GM12878 (cell line): ENCODE results near the gene MMP19. TPM values are rescaled to one million over a fixed set of nuclear protein-coding genes. Genes with fewer than 3 reads are reported as not detected.

Source experiments
- ATAC-seq: fragments of 200-7000 bp; cut with Tn5 transposase; 3 replicates; pipeline ENCODE4 v1.9.1; 2020; ENCODE audit warnings: mild to moderate bottlenecking, moderate library complexity
- BruUV-seq: library from RNA; stranded (reverse); fragments of 400-500 nt; replicated peaks from 2 replicates; lab custom pipeline; 2021; lab: Mats Ljungman, UMichigan
- CTCF ChIA-PET: fragments of 300-600 bp; sonication (Branson Sonifier 250); formaldehyde crosslinking; extraction: SDS; loops from one replicate; lab custom pipeline; 2021; ENCODE audit warnings: inconsistent platforms; lab: Yijun Ruan, JAX
- POLR2A ChIA-PET: fragments of 350-600 bp; formaldehyde crosslinking; extraction: SDS; loops from one replicate; lab custom pipeline; 2021; ENCODE audit warnings: inconsistent platforms; lab: Charles Lee
- RAD21 ChIA-PET: fragments of 300-600 bp; sonication (Branson Sonifier 250); formaldehyde crosslinking; loops from one replicate; lab custom pipeline; 2023; ENCODE audit warnings: antibody characterized with exemption; ENCODE audit not compliant: unreplicated experiment; lab: Charles Lee
- SMC1A ChIA-PET: fragments of 300-600 bp; sonication (Branson Sonifier 250); formaldehyde crosslinking; loops from one replicate; lab custom pipeline; 2023; ENCODE audit not compliant: unreplicated experiment, uncharacterized antibody; lab: Charles Lee
- DNase-seq: peaks from one replicate; pipeline ENCODE4 v3.0.0-alpha.2; 2011; ENCODE audit warnings: low read depth, low spot score
- FAIRE-seq: peaks from 3 replicates; lab custom pipeline; 2011; peaks lifted over from hg19 to GRCh38; lab: Jason Lieb, UNC
- H2AFZ ChIP-seq: 2 replicates; pipeline ENCODE4 v1.6.0; 2011; ENCODE audit warnings: low read depth, low read length, control low read depth; ENCODE audit not compliant: control insufficient read depth
- H3K27ac ChIP-seq: 2 replicates; pipeline ENCODE4 v1.5.1; 2011; ENCODE audit warnings: control low read depth; ENCODE audit not compliant: control insufficient read depth, insufficient read depth
- H3K27me3 ChIP-seq, 2 experiments: replicated peaks in 1 of 2; 2 replicates each; pipeline versions ENCODE4 v1.6.0 to v1.6.1; 2011; ENCODE audit warnings: low read length in 1 of 2; ENCODE audit not compliant: control insufficient read depth in 2 of 2, insufficient read depth in 2 of 2
- H3K36me3 ChIP-seq, 2 experiments: 2 replicates each; pipeline ENCODE4 v1.5.1; 2011; ENCODE audit warnings: low read length in 1 of 2; ENCODE audit not compliant: control insufficient read depth in 2 of 2, insufficient read depth in 2 of 2
- H3K4me1 ChIP-seq: 2 replicates; pipeline ENCODE4 v1.6.1; 2011; ENCODE audit warnings: mild to moderate bottlenecking, low read length, moderate library complexity, mixed read lengths; ENCODE audit not compliant: control insufficient read depth, insufficient read depth
- H3K4me2 ChIP-seq: 2 replicates; pipeline ENCODE4 v1.6.0; 2011; ENCODE audit warnings: control low read depth; ENCODE audit not compliant: control insufficient read depth, insufficient read depth
- H3K4me3 ChIP-seq: fragments of 200-600 bp; sonication (generic); 2 replicates; pipeline ENCODE4 v1.5.1; 2016
- H3K79me2 ChIP-seq: 2 replicates; pipeline ENCODE4 v1.6.0; 2011; ENCODE audit warnings: low read length; ENCODE audit not compliant: control insufficient read depth, insufficient read depth
- H3K9ac ChIP-seq: 2 replicates; pipeline ENCODE4 v1.8.0; 2011; ENCODE audit warnings: low read length, control low read depth, mixed read lengths; ENCODE audit not compliant: control insufficient read depth, insufficient read depth
- H3K9me3 ChIP-seq: replicated peaks from 3 replicates; pipeline ENCODE4 v1.5.1; 2011; ENCODE audit warnings: mild to moderate bottlenecking, low read length; ENCODE audit not compliant: control insufficient read depth, insufficient read depth
- H4K20me1 ChIP-seq: 2 replicates; pipeline ENCODE4 v1.6.0; 2011; ENCODE audit not compliant: control insufficient read depth, insufficient read depth
- CBX3 ChIP-seq: fragments of 200-600 bp; sonication (generic); IDR thresholded peaks from 2 replicates; pipeline ENCODE4 v1.6.1; 2016; ENCODE audit warnings: low read depth, borderline replicate concordance
- CHD2 ChIP-seq: IDR thresholded peaks from 2 replicates; pipeline ENCODE4 v1.6.1; 2011; ENCODE audit warnings: low read depth, low read length, improper control_type of control experiment, borderline replicate concordance
- EZH2 ChIP-seq: IDR thresholded peaks from 2 replicates; pipeline ENCODE4 v1.6.1; 2012; ENCODE audit warnings: low read depth, mild to moderate bottlenecking, control low read depth, inconsistent platforms, low read length, borderline replicate concordance; ENCODE audit not compliant: control insufficient read depth
- MAX ChIP-seq: IDR thresholded peaks from 2 replicates; pipeline ENCODE4 v1.6.1; 2012; ENCODE audit warnings: low read depth, low read length, improper control_type of control experiment
- NFIC ChIP-seq: IDR thresholded peaks from 2 replicates; pipeline ENCODE4 v1.6.1; 2012; ENCODE audit warnings: low read depth, mild to moderate bottlenecking, inconsistent platforms, low read length, moderate library complexity
- RELA ChIP-seq: fragments of 450-650 bp; IDR thresholded peaks from 2 replicates; pipeline ENCODE4 v1.8.0; 2014; ENCODE audit warnings: borderline replicate concordance; ENCODE audit not compliant: partially characterized antibody
- RUNX3 ChIP-seq: IDR thresholded peaks from 2 replicates; pipeline ENCODE4 v1.6.1; 2012; ENCODE audit warnings: low read length, inconsistent platforms
- SMAD5 ChIP-seq: IDR thresholded peaks from 2 replicates; pipeline ENCODE4 v1.6.1; 2016; ENCODE audit warnings: antibody characterized with exemption, low read depth
- SRF ChIP-seq, 2 experiments: IDR thresholded peaks; 2 replicates each; pipeline ENCODE4 v1.6.1; 2011; ENCODE audit warnings: low read depth in 2 of 2, low read length in 2 of 2, mild to moderate bottlenecking in 1 of 2, moderate library complexity in 1 of 2
- USF1 ChIP-seq: IDR thresholded peaks from 2 replicates; pipeline ENCODE4 v1.6.1; 2011; ENCODE audit warnings: borderline replicate concordance, low read depth, mild to moderate bottlenecking, moderate library complexity, mixed read lengths, low read length; ENCODE audit not compliant: insufficient read depth; ENCODE audit errors: extremely low read length
- WRNIP1 ChIP-seq: IDR thresholded peaks from 2 replicates; pipeline ENCODE4 v1.6.1; 2011; ENCODE audit warnings: low read depth, low read length, improper control_type of control experiment, borderline replicate concordance
- ZBTB40 ChIP-seq: fragments of 450-650 bp; IDR thresholded peaks from 2 replicates; pipeline ENCODE4 v1.6.1; 2016; ENCODE audit warnings: mild to moderate bottlenecking, moderate library complexity, borderline replicate concordance
- ZNF217 ChIP-seq: fragments of 450-650 bp; IDR thresholded peaks from 2 replicates; pipeline ENCODE4 v1.6.1; 2017; ENCODE audit warnings: antibody characterized with exemption, mild to moderate bottlenecking
- ZNF622 ChIP-seq: fragments of 450-650 bp; IDR thresholded peaks from 2 replicates; pipeline ENCODE4 v1.6.1; 2017; ENCODE audit warnings: mild to moderate bottlenecking, inconsistent platforms
- WGBS: methylation state at CpG from one replicate; pipeline ENCODE4 v1.1.6; 2016; ENCODE audit warnings: low lambda C conversion rate; ENCODE audit not compliant: insufficient replicate concordance, insufficient coverage; ENCODE audit errors: missing lambda C conversion rate; 5-methylcytosine and 5-hydroxymethylcytosine counted together
- in situ Hi-C: fragments of 300-500 bp; cut with MboI; formaldehyde crosslinking; loops from 9 replicates; pipeline ENCODE4 v1.14.3; 2018; ENCODE audit warnings: mixed read lengths
- intact Hi-C: fragments of 100-400 bp; cut with micrococcal nuclease; formaldehyde crosslinking; loops from one replicate; pipeline ENCODE4 v1.14.2; 2022; ENCODE audit not compliant: unreplicated experiment
- polyA plus RNA-seq, 11 experiments: library from polyadenylated mRNA; depleted of rRNA in 4 of 11; unstranded in 6 of 11; stranded (reverse) in 5 of 11; fragments of >200 nt; fragmentation: Nextera tagmentation in 4 of 11; fragmentation: Illumina TruSeq in 1 of 11; extraction: Ambion mirVana in 4 of 11; extraction: Trizol in 1 of 11; gene quantifications; 1 replicate in 1 of 11; 2 replicates in 10 of 11; pipeline versions ENCODE4 v1.2.1 to v1.2.3, GENCODE V29; 2011 to 2016; ENCODE audit warnings: inconsistent platforms in 2 of 11, missing spikeins in 2 of 11, low read depth in 1 of 11
- total RNA-seq, 4 experiments: library from RNA; depleted of rRNA in 3 of 4; stranded (reverse); fragments of >200 nt in 3 of 4; fragmentation: Illumina TruSeq in 1 of 4; extraction: Trizol in 1 of 4; gene quantifications; 2 replicates each; pipeline versions ENCODE4 v1.2.1 to v1.2.3, GENCODE V29; 2013 to 2021

MMP19 gene
- total and polyA plus RNA-seq, 10 of the 15 experiments (the other 5 are each of a cell fraction or from before 2014, with no cell fraction given), result 0.03 to 0.04 (median 0.04) TPM; not detected in 7

- H3K9ac ChIP-seq, result no peak overlapping the region
- H3K27me3 ChIP-seq, result peaks cover 0 to 1% of the 10 kb centered on the region in 2 experiments; a peak in 3 of 4 replicates
- H3K4me3 ChIP-seq, result no peak overlapping the region
- H3K4me2 ChIP-seq, result no peak overlapping the region
- no peaks in the 10 kb centered on the region for H3K9me3 ChIP-seq
- intact Hi-C loops, result no loop called here
- no peak overlapping the region for H3K27ac ChIP-seq
- no peak overlapping the region for H2AFZ ChIP-seq
- WGBS, result 46% methylated on average over 7 of the region's 7 CpGs
- H3K4me1 ChIP-seq, result no peaks in the 10 kb centered on the region; the same call in 1 of the 2 replicates
- no peaks in the 10 kb centered on the region for H3K36me3 ChIP-seq
- ChIA-PET POLR2A (interaction anchor here (0.6 kb wide), 1 partner anchor 10 kb away, joined by 7 read pairs; no protein-coding TSS in a partner anchor), CTCF (no interaction called here), RAD21 (interaction anchor here (0.7 to 1.3 kb wide), 2 partner anchors 30 to 96 kb away, joined by 3 to 4 read pairs; no protein-coding TSS in a partner anchor), SMC1A (no interaction called here)
- TF ChIP-seq RELA, result no peak
- TF ChIP-seq CBX3, result no peak
- no peak for TF ChIP-seq RUNX3
- no peak for TF ChIP-seq SMAD5
- no peak for TF ChIP-seq WRNIP1
- no peak for TF ChIP-seq CHD2
- TF ChIP-seq USF1, result no peak
- TF ChIP-seq ZNF622, result no peak
- no peak for TF ChIP-seq EZH2
- no peak for TF ChIP-seq NFIC
- no peak for TF ChIP-seq MAX
- TF ChIP-seq ZNF217, result no peak
- TF ChIP-seq ZBTB40, result no peak
- TF ChIP-seq SRF (IDR thresholded peaks at IDR 0.05; ENCODE audit: low read depth in 2 of 2, low read length in 2 of 2), result no peak
- BruUV-seq, result no TSS peak
- ATAC-seq (no peak), DNase-seq (no peak), FAIRE-seq (no peak)
- in situ Hi-C loops, result no loop called here
- H4K20me1 ChIP-seq, result no peaks in the 10 kb centered on the region
- H3K79me2 ChIP-seq, result no peaks in the 10 kb centered on the region
These were observed 3.2 kb upstream of the MMP19 start for GRCh38 chr12:55845785-55846496.
